ENCODE measurements around the gene EXOC2.
A peak's percentile ranks its signal among the peaks of the same experiment; 100 is the strongest.

Gene EXOC2, protein sequence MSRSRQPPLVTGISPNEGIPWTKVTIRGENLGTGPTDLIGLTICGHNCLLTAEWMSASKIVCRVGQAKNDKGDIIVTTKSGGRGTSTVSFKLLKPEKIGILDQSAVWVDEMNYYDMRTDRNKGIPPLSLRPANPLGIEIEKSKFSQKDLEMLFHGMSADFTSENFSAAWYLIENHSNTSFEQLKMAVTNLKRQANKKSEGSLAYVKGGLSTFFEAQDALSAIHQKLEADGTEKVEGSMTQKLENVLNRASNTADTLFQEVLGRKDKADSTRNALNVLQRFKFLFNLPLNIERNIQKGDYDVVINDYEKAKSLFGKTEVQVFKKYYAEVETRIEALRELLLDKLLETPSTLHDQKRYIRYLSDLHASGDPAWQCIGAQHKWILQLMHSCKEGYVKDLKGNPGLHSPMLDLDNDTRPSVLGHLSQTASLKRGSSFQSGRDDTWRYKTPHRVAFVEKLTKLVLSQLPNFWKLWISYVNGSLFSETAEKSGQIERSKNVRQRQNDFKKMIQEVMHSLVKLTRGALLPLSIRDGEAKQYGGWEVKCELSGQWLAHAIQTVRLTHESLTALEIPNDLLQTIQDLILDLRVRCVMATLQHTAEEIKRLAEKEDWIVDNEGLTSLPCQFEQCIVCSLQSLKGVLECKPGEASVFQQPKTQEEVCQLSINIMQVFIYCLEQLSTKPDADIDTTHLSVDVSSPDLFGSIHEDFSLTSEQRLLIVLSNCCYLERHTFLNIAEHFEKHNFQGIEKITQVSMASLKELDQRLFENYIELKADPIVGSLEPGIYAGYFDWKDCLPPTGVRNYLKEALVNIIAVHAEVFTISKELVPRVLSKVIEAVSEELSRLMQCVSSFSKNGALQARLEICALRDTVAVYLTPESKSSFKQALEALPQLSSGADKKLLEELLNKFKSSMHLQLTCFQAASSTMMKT

DNA sequence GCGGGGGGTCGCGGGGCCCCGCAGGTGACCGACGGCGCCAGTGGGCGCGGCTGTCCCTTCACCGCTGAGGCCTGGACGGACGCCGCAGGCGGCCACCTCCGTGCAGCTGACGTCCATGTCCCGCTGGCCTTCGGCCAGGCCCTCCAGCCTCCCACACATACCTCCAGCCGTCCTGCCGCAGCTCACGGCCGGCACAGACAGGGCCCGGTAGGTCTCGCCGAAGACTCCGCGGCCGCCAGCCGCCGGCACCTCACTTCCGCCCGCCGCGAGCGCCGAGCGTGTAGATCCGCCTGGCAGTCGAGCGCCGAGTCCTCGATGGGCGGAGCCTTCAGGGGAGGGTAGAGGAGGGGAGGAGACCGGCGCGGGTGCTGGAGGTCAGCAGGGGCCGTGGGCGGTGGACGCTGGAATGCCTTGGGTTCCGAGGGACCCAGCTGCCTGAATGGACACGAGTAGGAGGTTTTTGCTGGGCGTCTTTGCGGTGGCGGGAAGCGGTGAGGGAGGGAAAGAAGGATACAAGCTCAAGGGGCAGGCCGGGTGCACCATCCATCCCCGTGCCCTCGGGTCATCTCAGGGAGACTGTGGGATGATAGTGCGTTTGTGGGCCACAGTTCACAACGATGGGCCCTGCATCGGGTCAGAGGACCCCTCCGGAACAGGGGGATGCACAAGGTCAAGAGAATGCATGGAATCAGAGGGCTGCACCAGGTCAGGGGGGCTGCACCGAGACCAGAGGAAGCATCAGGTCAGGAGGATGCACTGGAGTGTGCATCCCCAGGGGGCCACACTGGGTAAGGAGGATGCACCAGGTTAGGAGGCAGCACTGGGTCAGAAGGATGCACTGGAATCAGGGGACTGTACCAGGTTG lies at the start of gene EXOC2:
EXOC2 (minus strand) TSS at position 282 of the 865 bp plus-strand sequence. CDS start 55,321 bp downstream, outside the sequence.
- DNase-seq (ENCODE audit: low spot score), result peak; percentile 73

DNA sequence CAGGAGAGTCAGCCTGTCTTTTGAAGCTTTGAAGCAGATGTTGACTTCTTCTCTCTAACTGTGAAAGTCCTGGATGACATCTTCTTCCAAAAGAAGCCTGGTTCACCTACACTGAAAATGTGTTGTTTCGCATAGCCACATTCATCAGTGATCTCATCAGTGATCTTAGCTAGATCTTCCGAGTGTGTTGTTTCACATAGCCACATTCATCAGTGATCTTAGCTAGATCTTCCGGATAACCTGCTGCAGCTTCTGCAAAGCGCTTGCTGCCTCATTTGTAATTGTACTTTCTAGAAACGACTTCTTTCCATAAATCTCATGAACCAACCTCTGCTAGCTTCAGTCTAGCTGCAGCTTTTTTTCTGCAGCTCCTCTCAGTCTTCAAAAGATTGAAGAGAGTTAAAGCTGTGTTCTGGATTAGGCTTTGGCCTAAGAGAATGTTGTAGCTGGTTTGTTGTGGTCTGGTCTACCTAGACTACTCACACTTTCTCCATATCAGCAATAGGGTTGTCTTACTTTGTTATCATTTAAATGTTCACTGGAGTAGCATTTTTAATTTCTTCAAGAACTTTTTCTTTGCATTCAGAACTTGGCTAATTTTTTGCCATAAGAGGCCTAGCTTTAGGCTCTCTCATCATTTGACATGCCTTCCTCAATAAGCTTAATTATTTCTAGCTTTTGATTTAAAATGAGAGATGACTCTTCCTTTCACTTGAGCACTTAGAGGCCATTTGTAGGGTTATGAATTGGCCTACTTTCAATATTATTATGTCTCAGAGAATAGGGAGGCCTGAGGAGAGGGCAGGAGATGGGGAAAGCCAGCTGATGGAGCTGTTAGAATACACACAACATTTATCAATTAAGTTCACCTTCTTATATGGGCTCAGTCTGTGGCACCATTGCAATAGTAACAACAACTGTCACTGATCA lies 48.7 kb upstream of the EXOC2 start:
- no peak for DNase-seq (ENCODE audit: low spot score)

DNA sequence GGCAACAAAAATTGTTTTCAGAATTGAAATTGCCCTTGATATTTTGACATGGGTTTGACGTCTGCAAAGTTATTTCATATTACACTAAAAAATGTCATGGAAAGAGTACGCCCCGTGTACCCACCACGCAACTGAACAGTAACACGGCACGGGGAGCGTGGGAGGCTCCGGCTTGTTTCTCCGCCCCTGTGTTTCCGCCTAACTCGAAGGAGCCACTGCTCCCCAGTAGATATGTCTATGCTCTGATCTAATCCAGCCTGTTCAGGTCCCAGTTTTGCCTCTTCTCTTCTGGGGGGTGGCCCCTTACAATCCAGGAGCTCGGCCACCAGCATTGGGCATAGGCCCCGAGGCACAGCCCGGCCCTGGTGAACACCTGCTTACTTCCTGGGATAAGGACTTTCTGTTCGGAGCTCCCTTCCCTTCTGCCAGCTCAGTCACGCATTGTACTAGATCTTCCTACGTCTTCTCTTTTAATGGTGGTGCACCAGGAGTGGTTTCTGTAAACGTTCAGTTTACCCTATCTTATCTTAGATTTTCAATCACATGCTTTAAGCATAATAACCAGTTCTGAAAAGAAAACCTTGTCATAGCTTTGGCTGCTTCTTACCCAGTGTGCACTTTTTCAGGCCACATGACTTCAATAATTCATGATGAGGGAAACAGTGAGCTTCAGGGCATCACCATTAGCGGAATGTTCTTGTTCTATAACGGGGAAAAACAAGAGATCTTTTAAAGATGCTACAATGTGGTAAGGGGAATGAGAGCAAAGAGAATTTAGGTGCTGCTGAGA lies 43.9 kb upstream of the EXOC2 start:
- DNase-seq (ENCODE audit: low spot score), result no peak

DNA sequence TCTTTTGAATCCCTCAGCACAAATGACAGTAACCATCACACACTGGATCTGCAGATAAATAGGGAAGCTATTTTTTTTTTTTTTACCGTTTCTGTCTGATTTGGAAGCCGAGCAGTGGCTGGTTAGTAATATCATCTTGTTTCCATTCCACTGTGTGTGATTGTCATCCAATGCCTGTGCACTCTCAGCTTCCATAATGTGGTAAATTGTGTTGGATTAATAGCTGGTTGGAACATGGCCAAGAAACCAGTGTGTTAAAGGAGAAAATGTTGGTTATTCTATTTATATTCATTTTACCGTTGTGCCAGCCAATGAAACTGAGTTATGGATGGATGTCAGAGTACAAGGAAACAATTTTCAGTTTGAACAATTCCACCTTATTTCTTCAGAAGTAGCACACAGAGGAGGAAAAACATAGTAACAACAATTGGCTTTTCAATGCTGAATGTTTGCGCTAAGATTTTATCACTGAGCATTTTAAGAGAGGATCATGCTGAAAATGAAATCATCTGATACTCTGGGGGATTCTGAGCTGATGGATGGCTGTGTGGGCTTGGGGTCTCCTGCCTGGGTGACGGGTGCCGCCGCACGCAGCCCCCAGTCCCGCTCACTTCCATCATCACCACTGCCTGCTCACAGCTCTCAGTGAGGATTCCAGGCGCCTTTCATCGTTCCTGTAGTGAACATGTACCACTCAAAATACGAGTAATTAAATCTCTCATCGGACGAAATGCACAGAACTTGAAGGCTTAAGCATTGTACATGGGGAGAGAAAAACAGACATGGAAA lies 40.7 kb upstream of the EXOC2 start:
- DNase-seq (ENCODE audit: low spot score), result no peak

DNA sequence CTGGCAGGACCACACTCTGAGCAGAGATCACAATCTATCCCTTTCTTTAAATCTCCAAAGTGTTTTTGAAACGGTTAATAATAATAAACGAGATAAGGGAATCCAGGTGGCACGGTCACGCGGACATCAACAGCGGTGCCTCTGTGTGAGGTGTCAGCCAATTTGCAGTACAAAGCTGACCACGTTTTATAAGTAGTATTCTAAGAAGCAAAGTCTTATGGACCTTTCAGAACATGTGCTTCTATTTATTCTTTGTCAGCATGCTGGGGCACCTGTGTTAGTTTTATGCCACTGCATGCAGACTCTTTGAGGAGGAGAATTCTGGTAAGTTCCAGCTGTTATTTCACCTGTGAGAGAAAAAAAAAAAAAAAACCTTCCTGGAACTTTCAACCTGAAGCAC lies 39.0 kb upstream of the EXOC2 start:
- no peak for DNase-seq (ENCODE audit: low spot score)

DNA sequence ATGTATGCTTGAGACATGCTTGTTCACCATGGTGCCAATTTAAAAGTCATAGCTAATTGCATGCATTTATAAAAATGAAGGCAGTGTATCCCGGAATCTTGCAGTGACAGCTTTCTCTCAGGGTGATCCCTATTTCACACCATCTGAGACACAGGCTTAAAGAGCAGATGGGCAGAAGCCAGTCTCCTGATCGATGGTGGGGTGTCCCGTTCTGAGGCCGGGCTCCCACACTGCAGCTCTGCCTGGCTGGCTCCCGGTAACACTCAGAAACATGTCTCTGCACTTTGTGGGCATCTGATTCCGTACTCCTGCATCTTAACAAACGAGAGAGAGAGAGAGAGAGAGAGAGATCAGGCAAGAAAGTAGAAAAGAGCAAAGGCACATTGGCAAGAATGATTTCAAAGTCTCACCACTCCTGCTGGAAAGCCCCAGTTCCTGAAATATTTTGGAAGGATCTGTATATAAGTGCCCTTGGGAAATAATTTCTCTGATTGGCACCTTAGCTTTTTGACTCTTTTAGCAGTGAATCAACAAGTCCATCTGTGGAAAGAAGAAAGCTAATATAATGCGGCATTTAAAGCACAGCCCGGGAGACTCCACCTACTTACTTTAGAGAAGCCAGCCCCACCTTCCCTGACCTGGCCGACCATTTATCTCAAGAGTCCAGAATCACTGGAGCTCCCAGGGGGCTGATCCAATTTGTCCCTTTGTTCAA lies 36.8 kb upstream of the EXOC2 start:
- DNase-seq (ENCODE audit: low spot score), result no peak

DNA sequence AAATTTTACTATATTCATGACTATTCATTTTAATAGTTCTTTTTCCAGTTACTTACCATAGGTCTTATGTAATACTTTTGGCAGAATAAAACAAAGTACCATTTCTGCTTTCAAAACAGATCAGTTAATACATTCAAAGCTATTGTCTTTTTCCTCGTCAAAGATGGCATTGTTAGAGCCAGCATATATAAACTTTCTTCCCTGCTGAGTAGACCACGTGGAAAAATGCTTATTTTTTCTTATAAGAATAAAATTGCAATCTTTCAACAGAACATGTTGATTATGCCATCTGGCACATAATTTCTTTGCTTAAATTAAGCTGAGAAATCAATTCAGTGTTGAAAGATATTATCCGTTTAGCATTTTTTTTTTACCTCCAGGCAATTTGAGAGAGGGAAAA lies 34.9 kb upstream of the EXOC2 start:
- DNase-seq (ENCODE audit: low spot score), result no peak

DNA sequence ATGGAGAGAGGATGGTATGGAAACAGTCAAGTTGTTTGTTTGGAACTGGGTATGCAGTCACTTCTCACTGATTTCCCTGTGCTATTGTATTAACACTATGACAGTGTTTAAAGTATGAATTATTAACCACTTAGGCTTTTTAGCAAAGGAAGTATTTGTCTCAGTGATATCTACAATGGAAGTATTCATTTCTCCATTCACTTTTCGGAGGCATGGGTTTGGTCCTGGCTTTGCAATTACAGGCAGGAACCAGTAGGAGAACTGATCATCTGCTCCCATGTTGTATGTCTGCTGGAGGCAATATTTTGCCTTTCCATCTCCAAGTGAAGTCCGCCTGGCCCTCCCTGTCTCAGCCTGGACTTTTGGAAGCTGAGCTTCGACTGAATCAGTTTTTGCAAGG lies 30.6 kb upstream of the EXOC2 start:
- DNase-seq (ENCODE audit: low spot score), result no peak

DNA sequence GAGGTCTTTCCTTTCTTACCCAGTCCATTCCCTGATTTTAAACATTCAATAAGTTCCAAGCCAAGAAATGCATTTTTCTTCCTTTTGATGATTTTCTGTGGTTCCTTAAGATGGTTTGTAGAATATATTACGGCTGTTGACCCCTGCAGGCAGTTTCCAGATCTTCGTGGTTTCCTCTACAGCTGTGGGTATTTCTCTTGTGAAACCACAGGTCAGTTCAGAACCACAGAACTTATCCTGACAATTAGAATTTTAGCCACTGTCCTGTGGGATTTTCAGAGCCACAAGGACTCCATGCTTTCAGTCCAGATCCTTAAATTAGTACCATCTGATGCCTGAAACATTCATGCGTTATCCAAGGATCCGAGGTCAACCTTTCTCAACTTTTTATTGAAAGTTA lies 29.7 kb upstream of the EXOC2 start:
- DNase-seq (ENCODE audit: low spot score), result no peak

DNA sequence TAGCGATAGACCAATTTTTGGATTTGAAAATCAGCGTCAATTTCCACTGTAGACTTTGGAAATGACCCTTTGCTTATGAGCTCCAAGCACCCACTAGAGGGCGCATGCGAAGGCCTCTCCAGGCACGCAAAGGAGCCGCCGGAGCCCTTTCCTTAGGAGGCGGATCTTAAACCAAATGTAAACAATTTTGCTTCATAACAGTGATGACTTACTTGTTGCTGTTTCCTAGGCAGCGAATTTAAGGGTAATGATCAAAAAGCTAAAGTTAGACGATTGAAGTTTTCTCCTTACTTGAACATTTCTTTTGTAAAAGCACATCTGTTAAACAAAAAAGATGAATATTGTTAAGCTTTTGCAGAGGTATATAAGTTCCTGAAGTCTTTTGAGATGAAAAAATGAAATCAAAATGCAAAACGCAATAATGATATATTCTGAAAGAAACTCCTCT lies 29.2 kb upstream of the EXOC2 start:
- DNase-seq (ENCODE audit: low spot score), result peak; percentile 58

DNA sequence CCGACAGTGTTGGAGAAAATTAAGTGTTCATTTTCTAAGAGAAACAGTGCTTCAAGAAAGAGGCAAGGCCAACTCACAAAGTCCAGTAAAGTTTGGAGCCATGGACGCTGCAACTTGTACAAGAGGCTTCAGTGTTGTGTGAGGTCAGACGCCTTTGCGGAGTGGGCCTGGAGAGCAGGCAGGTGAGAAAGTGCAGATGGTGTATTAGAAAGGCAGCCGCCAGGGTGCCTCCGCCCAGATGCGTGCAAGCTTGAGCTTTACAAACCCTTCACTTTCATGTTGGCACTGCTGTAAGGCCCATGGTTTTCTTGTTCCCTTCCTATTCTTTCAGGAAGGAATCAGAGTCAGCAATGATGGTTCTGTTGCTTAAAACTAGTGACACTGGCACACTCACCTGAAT lies 25.4 kb upstream of the EXOC2 start:
- no peak for DNase-seq (ENCODE audit: low spot score)

DNA sequence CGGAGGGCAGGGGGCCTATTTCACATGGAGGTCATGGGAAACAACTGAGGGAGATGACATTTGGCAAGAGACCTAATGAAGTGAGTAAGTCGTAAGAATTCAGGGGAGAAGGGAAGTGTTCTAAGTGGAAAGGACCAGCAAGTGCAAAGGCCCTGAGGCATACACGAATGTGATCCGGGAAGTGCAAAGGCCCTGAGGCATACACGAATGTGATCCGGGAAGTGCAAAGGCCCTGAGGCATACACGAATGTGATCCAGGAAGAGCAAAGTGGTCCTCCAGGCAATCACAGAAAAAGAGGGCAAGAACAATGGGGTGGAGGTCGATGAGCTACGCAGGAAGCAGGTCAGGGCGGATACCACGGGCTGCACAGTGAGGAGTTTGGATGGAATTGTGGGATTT lies 24.2 kb upstream of the EXOC2 start:
- no peak for DNase-seq (ENCODE audit: low spot score)

DNA sequence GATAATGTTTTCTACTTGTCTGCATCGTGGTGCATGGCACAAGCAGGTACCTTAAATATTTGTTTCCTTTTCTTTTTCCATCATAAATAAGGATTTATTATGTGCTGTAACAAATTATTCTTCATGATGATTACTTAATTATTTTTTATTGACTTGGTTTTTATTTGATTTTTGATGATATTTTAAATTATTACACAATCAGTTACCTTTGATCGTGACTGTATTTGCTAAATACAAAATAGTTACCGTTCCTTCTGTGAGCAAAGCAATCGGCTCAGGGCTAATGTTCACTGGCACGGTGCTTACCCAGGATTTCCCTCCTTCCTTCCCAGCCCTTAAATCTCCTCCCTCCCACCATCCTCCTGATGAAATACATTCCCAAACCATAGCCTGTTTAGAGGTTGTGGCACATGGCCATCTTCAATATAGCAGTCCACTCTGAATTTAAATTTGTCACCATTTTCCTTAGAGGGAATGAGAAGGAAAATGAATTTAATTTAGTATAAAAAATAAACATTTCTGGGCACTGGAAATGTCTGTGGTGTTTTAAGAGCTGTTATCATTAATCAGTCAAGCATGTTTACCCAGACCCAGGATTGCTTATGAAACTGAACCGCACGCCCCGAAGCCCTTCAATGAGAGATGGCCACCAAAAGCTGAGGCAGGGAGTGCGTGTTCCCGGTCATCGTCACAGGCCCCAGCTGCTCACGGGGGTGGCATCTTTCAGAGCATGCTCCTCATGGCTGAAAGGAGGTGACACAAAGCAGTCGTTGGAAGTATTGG lies 23.0 kb upstream of the EXOC2 start:
- no peak for DNase-seq (ENCODE audit: low spot score)

DNA sequence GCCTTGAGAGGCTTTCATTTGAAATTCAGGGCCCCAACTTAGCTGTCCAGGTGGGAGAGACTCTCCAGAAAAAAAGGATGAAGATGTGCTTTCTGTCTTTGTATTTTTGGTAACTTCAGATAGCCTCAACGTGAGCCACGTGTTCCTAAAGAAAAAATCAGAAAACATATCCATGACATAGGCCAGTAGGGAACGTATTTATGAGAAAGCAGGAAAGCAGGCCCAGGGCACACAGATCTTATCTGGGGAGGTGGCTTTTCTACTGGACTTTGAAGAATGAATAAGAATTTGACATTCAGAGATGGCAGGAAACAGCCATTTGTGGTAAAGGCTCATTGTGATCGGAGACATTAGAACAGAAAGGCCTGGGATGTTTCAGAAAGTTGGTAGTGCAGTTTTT lies 21.2 kb upstream of the EXOC2 start:
- no peak for DNase-seq (ENCODE audit: low spot score)

DNA sequence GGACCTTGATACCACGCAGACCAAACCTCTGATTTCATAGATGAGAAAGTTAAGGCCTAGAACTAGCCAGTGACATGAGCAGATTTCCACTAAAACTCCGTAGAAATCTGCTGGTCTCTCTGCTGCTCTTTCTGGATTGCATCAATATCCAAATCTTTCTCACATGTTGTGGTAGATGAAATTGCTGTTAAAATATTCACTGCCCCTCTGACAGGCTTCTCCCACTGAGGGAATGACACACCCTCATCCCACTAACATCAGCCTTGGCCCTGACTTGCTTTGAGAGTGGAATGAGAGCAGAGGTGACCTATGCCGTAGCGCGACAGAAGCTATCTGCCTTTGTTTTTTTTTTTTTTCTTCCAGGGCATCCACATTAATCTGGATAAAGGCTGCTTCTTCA lies 20.4 kb upstream of the EXOC2 start:
- no peak for DNase-seq (ENCODE audit: low spot score)

DNA sequence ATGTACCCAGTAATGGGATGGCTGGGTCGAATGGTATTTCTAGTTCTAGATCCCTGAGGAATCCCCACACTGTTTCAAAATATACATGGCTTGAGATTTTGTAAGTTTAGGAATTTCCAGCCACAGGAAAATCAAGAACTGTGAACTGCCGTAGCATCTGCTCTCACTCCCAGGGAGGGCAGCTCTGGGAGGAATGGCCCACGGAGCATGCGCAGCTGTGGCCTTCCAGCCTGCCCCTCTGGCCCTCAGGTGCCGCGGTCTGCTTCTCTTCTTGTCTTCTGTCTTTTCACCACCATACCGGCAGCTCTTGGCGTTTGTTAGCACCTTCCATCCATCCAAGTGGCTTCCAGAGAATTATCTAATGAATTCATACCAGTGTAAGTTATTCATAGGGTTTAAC lies 19.9 kb upstream of the EXOC2 start:
- no peak for DNase-seq (ENCODE audit: low spot score)

DNA sequence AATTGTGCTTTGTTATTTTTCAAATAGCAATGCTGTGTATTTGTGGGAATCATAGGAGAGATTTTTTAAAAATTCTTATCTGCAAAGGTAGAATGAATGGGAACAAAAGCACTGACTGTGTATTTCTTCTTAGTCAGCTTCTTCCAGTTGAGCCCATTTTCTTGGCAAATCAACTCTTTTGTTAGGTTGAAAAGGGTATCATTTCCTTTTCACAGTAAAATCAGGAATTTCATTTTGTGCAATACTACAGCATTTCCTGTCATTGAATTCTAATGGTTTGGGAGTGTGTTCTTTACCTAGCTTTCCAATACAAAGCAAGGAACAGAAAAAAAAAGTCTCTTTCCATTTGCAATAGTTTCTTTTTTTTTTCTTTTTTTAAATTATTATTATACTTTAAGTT lies 19.0 kb upstream of the EXOC2 start:
- no peak for DNase-seq (ENCODE audit: low spot score)
